HepG2 (cell line): ENCODE results near the gene ACOXL. TPM values are rescaled to one million over a fixed set of nuclear protein-coding genes. Genes with fewer than 3 reads are reported as not detected.

ENCODE experiments used
- CBX5 ChIP-seq: sonication (generic); formaldehyde crosslinking; IDR thresholded peaks from 2 replicates; pipeline ENCODE4 v1.4.0; 2020; ENCODE audit warnings: missing genetic modification reagents, borderline replicate concordance
- FOSL2 ChIP-seq: sonication (generic); formaldehyde crosslinking; IDR thresholded peaks from 2 replicates; pipeline ENCODE4 v1.4.0; 2020; ENCODE audit warnings: missing genetic modification reagents
- FOXC1 ChIP-seq: sonication (generic); formaldehyde crosslinking; IDR thresholded peaks from 2 replicates; pipeline ENCODE4 v1.8.0; 2022; ENCODE audit warnings: mild to moderate bottlenecking, missing genetic modification reagents, borderline replicate concordance
- HCFC1 ChIP-seq: fragments of 150-350 bp; IDR thresholded peaks from 2 replicates; pipeline ENCODE4 v1.6.1; 2014; ENCODE audit warnings: low read depth, low read length
- MAZ ChIP-seq, 2 experiments: sonication (generic) in 1 of 2; formaldehyde crosslinking in 1 of 2; IDR thresholded peaks; 2 replicates each; pipeline versions ENCODE4 v1.5.0 to v1.6.1; 2012 to 2020; ENCODE audit warnings: low read depth in 2 of 2, mild to moderate bottlenecking in 2 of 2, borderline replicate concordance in 1 of 2, improper control_type of control experiment in 1 of 2, low read length in 1 of 2, missing genetic modification reagents in 1 of 2, moderate library complexity in 1 of 2
- NCOA5 ChIP-seq: sonication (generic); formaldehyde crosslinking; IDR thresholded peaks from 2 replicates; pipeline ENCODE4 v1.4.0; 2020; ENCODE audit warnings: missing genetic modification reagents
- NR2C2 ChIP-seq: sonication (generic); formaldehyde crosslinking; IDR thresholded peaks from 2 replicates; pipeline ENCODE4 v1.4.0; 2020; ENCODE audit warnings: missing genetic modification reagents, mild to moderate bottlenecking, moderate library complexity, borderline replicate concordance
- SATB2 ChIP-seq: sonication (generic); formaldehyde crosslinking; IDR thresholded peaks from 2 replicates; pipeline ENCODE4 v1.5.0; 2020; ENCODE audit warnings: missing genetic modification reagents
- SIN3B ChIP-seq: fragments of 150-350 bp; IDR thresholded peaks from 2 replicates; pipeline ENCODE4 v1.6.1; 2014; ENCODE audit warnings: low read length
- SNAI1 ChIP-seq: sonication (generic); formaldehyde crosslinking; IDR thresholded peaks from 2 replicates; pipeline ENCODE4 v1.5.0; 2020; ENCODE audit warnings: mild to moderate bottlenecking, missing genetic modification reagents, borderline replicate concordance
- SRY ChIP-seq: sonication (generic); formaldehyde crosslinking; IDR thresholded peaks from 2 replicates; pipeline ENCODE4 v1.8.0; 2022; ENCODE audit warnings: mild to moderate bottlenecking, missing genetic modification reagents
- ZKSCAN1 ChIP-seq: fragments of 150-350 bp; IDR thresholded peaks from 2 replicates; pipeline ENCODE4 v1.6.1; 2014; ENCODE audit warnings: low read length
- ZNF251 ChIP-seq: sonication (generic); formaldehyde crosslinking; IDR thresholded peaks from 2 replicates; pipeline ENCODE4 v1.9.0; 2021; ENCODE audit warnings: mild to moderate bottlenecking, missing genetic modification reagents
- ZNF337 ChIP-seq: sonication (generic); formaldehyde crosslinking; IDR thresholded peaks from 2 replicates; pipeline ENCODE4 v1.5.1; 2020; ENCODE audit warnings: missing genetic modification reagents, low read depth, mild to moderate bottlenecking, borderline replicate concordance
- ZNF543 ChIP-seq: sonication (generic); formaldehyde crosslinking; IDR thresholded peaks from 2 replicates; pipeline ENCODE4 v1.4.0; 2020; ENCODE audit warnings: mild to moderate bottlenecking, missing genetic modification reagents
- ZNF607 ChIP-seq: sonication (generic); formaldehyde crosslinking; IDR thresholded peaks from 2 replicates; pipeline ENCODE4 v1.5.1; 2020; ENCODE audit warnings: missing genetic modification reagents, mild to moderate bottlenecking, borderline replicate concordance
- ZNF747 ChIP-seq: sonication (generic); formaldehyde crosslinking; IDR thresholded peaks from 2 replicates; pipeline ENCODE4 v1.8.1; 2023; ENCODE audit warnings: missing genetic modification reagents, mild to moderate bottlenecking, borderline replicate concordance
- polyA plus RNA-seq, 8 experiments: library from polyadenylated mRNA; depleted of rRNA in 3 of 8; stranded (reverse) in 7 of 8; unstranded in 1 of 8; fragments of >200 nt; fragmentation: Illumina TruSeq in 4 of 8; extraction: Trizol in 4 of 8; gene quantifications; 2 replicates each; pipeline versions ENCODE4 v1.2.1 to v1.2.3, GENCODE V29; 2011 to 2016; ENCODE audit warnings: low read depth in 4 of 8, missing spikeins in 1 of 8, mixed read lengths in 1 of 8; ENCODE audit not compliant: insufficient read depth in 1 of 8
- total RNA-seq, 5 experiments: library from RNA; depleted of rRNA; stranded (reverse); fragments of >200 nt; fragmentation: Illumina TruSeq; extraction: Trizol; gene quantifications; 2 replicates each; pipeline ENCODE4 v1.2.3, GENCODE V29; 2016; ENCODE audit warnings: low read depth in 1 of 5
- TF ChIP-seq, protein P1 (sequence below), 2 experiments: fragments of 450-650 bp in 1 of 2; sonication (generic) in 1 of 2; formaldehyde crosslinking in 1 of 2; IDR thresholded peaks; 2 replicates each; pipeline versions ENCODE4 v1.6.1 to v1.8.0; 2016 to 2022; ENCODE audit warnings: antibody characterized with exemption in 1 of 2, mild to moderate bottlenecking in 1 of 2, missing genetic modification reagents in 1 of 2
- TF ChIP-seq, protein P2 (sequence below): sonication (generic); formaldehyde crosslinking; IDR thresholded peaks from 2 replicates; pipeline ENCODE4 v1.4.0; 2020; ENCODE audit warnings: missing genetic modification reagents, mild to moderate bottlenecking, borderline replicate concordance

The ACOXL gene
- total and polyA plus RNA-seq, 2 of the 13 experiments (the other 11 are each of a cell fraction or from before 2014, with no cell fraction given): not detected

DNA sequence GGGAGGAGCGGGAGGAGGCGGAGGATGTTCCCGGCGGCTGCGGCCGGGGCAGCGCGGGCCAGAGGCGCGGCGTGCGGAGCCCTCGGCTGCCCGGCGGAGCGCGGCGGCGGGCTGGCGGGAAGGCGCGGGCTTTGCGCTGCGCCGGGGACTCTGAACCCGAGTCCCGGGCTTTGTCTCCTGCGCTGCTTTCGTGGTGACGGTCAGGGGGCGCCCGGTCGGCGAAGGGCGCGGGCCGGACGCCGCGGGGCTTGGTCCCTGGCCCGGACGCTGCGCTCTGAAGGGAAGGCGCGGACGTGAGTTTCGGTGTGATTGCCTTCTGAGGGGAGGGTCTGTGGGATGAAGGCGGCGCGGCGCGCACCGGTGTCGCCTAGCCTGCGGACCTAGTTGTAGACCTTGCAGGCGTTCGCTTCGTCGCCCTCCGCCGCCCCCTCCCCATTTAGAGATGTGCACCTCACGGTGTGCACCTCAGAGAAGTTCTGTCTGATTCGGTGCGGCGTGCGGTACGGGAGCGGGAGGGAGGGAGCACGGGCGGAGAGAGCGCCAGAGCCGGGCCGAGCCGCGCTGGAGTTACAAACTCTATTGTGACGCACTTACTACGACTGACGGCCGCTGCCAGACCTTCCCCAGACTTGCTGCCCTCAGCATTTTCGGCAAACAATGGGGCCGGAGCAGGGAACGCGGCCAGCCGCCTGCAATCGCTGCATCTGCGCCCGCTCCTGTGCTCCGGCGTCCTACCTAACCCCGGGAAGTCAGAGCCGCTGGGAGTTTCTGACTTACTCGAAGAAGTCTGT lies 390.5 kb downstream of the ACOXL start (continued):
- TF ChIP-seq ZNF543 (CRISPR knock-in tag): no peak
- no peak for TF ChIP-seq ZNF251 (CRISPR knock-in tag)
- TF ChIP-seq SRY (CRISPR knock-in tag): peak; percentile 59
- TF ChIP-seq SATB2 (CRISPR knock-in tag): no peak
- TF ChIP-seq NCOA5 (CRISPR knock-in tag): no peak
- TF ChIP-seq, protein P1, sequence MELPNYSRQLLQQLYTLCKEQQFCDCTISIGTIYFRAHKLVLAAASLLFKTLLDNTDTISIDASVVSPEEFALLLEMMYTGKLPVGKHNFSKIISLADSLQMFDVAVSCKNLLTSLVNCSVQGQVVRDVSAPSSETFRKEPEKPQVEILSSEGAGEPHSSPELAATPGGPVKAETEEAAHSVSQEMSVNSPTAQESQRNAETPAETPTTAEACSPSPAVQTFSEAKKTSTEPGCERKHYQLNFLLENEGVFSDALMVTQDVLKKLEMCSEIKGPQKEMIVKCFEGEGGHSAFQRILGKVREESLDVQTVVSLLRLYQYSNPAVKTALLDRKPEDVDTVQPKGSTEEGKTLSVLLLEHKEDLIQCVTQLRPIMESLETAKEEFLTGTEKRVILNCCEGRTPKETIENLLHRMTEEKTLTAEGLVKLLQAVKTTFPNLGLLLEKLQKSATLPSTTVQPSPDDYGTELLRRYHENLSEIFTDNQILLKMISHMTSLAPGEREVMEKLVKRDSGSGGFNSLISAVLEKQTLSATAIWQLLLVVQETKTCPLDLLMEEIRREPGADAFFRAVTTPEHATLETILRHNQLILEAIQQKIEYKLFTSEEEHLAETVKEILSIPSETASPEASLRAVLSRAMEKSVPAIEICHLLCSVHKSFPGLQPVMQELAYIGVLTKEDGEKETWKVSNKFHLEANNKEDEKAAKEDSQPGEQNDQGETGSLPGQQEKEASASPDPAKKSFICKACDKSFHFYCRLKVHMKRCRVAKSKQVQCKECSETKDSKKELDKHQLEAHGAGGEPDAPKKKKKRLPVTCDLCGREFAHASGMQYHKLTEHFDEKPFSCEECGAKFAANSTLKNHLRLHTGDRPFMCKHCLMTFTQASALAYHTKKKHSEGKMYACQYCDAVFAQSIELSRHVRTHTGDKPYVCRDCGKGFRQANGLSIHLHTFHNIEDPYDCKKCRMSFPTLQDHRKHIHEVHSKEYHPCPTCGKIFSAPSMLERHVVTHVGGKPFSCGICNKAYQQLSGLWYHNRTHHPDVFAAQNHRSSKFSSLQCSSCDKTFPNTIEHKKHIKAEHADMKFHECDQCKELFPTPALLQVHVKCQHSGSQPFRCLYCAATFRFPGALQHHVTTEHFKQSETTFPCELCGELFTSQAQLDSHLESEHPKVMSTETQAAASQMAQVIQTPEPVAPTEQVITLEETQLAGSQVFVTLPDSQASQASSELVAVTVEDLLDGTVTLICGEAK (IDR thresholded peaks at IDR 0.05): no peak
- TF ChIP-seq, protein P1 (CRISPR knock-in tag; IDR thresholded peaks at IDR 0.05): no peak
- no peak for TF ChIP-seq SNAI1 (CRISPR knock-in tag)
- TF ChIP-seq ZNF607 (CRISPR knock-in tag): peak; percentile 27
- TF ChIP-seq FOSL2 (CRISPR knock-in tag): 0 out of 2 replicates have a peak, but pooled peaks have one; percentile 0
- TF ChIP-seq ZNF337 (CRISPR knock-in tag): no peak
- no peak for TF ChIP-seq NR2C2
- no peak for TF ChIP-seq ZKSCAN1
- peak; percentile 6; the same call in 1 of the 2 replicates for TF ChIP-seq MAZ (IDR thresholded peaks at IDR 0.05; ENCODE audit: borderline replicate concordance, low read depth, low read length)
- peak; percentile 47; the same call in 1 of the 2 replicates for TF ChIP-seq MAZ (CRISPR knock-in tag; IDR thresholded peaks at IDR 0.05; ENCODE audit: low read depth)
- peak; percentile 13; the same call in 1 of the 2 replicates for TF ChIP-seq SIN3B
- TF ChIP-seq, protein P2, sequence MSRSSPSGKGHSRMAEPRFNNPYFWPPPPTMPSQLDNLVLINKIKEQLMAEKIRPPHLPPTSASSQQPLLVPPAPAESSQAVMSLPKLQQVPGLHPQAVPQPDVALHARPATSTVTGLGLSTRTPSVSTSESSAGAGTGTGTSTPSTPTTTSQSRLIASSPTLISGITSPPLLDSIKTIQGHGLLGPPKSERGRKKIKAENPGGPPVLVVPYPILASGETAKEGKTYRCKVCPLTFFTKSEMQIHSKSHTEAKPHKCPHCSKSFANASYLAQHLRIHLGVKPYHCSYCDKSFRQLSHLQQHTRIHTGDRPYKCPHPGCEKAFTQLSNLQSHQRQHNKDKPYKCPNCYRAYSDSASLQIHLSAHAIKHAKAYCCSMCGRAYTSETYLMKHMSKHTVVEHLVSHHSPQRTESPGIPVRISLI (CRISPR knock-in tag): no peak
- TF ChIP-seq FOXC1: peak; percentile 74; the same call in 1 of the 2 replicates
- TF ChIP-seq CBX5: peak; percentile 61; the same call in 1 of the 2 replicates
- TF ChIP-seq ZNF747 (CRISPR knock-in tag): 0 out of 2 replicates have a peak, but pooled peaks have one; percentile 30
- TF ChIP-seq HCFC1: no peak
